ENCODE measurements around the gene LMX1A.

- TF ChIP-seq, protein P1, sequence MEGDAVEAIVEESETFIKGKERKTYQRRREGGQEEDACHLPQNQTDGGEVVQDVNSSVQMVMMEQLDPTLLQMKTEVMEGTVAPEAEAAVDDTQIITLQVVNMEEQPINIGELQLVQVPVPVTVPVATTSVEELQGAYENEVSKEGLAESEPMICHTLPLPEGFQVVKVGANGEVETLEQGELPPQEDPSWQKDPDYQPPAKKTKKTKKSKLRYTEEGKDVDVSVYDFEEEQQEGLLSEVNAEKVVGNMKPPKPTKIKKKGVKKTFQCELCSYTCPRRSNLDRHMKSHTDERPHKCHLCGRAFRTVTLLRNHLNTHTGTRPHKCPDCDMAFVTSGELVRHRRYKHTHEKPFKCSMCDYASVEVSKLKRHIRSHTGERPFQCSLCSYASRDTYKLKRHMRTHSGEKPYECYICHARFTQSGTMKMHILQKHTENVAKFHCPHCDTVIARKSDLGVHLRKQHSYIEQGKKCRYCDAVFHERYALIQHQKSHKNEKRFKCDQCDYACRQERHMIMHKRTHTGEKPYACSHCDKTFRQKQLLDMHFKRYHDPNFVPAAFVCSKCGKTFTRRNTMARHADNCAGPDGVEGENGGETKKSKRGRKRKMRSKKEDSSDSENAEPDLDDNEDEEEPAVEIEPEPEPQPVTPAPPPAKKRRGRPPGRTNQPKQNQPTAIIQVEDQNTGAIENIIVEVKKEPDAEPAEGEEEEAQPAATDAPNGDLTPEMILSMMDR (IDR thresholded peaks at IDR 0.05; ENCODE audit: low read depth, low read length, missing input control): no peak
- TF ChIP-seq EGR1 (IDR thresholded peaks at IDR 0.05; ENCODE audit: low read depth in 2 of 2) (no peak), REST (IDR thresholded peaks at IDR 0.05) (no peak), FOXA1 (IDR thresholded peaks at IDR 0.05) (no peak), JUND (IDR thresholded peaks at IDR 0.05) (no peak), ZBTB33 (IDR thresholded peaks at IDR 0.05) (no peak), SP1 (IDR thresholded peaks at IDR 0.05) (no peak), RAD21 (IDR thresholded peaks at IDR 0.05) (no peak)
- TF ChIP-seq, protein P2, sequence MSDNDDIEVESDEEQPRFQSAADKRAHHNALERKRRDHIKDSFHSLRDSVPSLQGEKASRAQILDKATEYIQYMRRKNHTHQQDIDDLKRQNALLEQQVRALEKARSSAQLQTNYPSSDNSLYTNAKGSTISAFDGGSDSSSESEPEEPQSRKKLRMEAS (IDR thresholded peaks at IDR 0.05): no peak
These were observed 39.0 kb upstream of the LMX1A start for GRCh38 chr1:165395478-165395877.

Measured in liver (tissue), 3 donors.